Stimulated activated naive B cell treated with anti-CD40 and anti-IgM and Interleukin-4, amounts not matched to agents 10 μg/mL and 1 μg/mL and 100 μg/mL, for 72 hours (primary cell): ENCODE measurements around the gene TP53.

Experiments
- ATAC-seq, 2 donors: fragments of 150-1000 bp; cut with Tn5 transposase; replicated peaks; 2 replicates each; pipeline ENCODE4 v1.10.0; 2021; ENCODE audit warnings: moderate library complexity in 1 of 2
- DNase-seq: peaks from one replicate; pipeline ENCODE4 v3.0.0; 2021
- H3K27ac Mint-ChIP-seq: one replicate; pipeline ENCODE4 v1.8.0; 2022; ENCODE audit warnings: mild to moderate bottlenecking, mixed read lengths
- H3K27me3 Mint-ChIP-seq, 2 donors: one replicate each; pipeline ENCODE4 v1.8.0; 2022; ENCODE audit warnings: mixed read lengths in 2 of 2
- H3K36me3 Mint-ChIP-seq, 2 donors: one replicate each; pipeline ENCODE4 v1.8.0; 2022; ENCODE audit warnings: mixed read lengths in 2 of 2, mild to moderate bottlenecking in 1 of 2
- H3K4me1 Mint-ChIP-seq, 2 donors: one replicate each; pipeline ENCODE4 v1.8.0; 2022; ENCODE audit warnings: mixed read lengths in 2 of 2, mild to moderate bottlenecking in 1 of 2
- H3K4me3 Mint-ChIP-seq, 2 donors: one replicate each; pipeline ENCODE4 v1.8.0; 2022; ENCODE audit warnings: mild to moderate bottlenecking in 2 of 2, mixed read lengths in 2 of 2, moderate library complexity in 1 of 2
- H3K9me3 Mint-ChIP-seq, 2 donors: one replicate each; pipeline ENCODE4 v1.8.0; 2022; ENCODE audit warnings: mixed read lengths in 2 of 2, mild to moderate bottlenecking in 1 of 2

The TP53 gene

GRCh38 chr17:7712111-7712771 is 25.0 kb upstream of the TP53 start:
- H3K27ac Mint-ChIP-seq = no peak overlapping the region
- H3K4me3 Mint-ChIP-seq = no peak overlapping the region
- DNase-seq (no peak), ATAC-seq (no peak)
- no peaks in the 10 kb centered on the region for H3K9me3 Mint-ChIP-seq
- H3K4me1 Mint-ChIP-seq = peaks cover 11 to 20% of the 10 kb centered on the region in 2 donors
- no peaks in the 10 kb centered on the region for H3K36me3 Mint-ChIP-seq
- H3K27me3 Mint-ChIP-seq = peaks cover 77 to 91% of the 10 kb centered on the region in 2 donors

- ATAC-seq (peak; percentile 47 to 55), DNase-seq (no peak)
- no peak overlapping the region for H3K4me3 Mint-ChIP-seq
- peaks cover 76 to 91% of the 10 kb centered on the region in 2 donors for H3K27me3 Mint-ChIP-seq
- peaks cover 8 to 12% of the 10 kb centered on the region in 2 donors for H3K4me1 Mint-ChIP-seq
- H3K36me3 Mint-ChIP-seq = no peaks in the 10 kb centered on the region
- no peaks in the 10 kb centered on the region for H3K9me3 Mint-ChIP-seq
- H3K27ac Mint-ChIP-seq = no peak overlapping the region
Measured at GRCh38 chr17:7711051-7711755, 23.9 kb upstream of the TP53 start.

GRCh38 chr17:7710301-7710700 is 23.0 kb upstream of the TP53 start:
- ATAC-seq = no peak
- no peak overlapping the region for H3K27ac Mint-ChIP-seq
- no peaks in the 10 kb centered on the region for H3K9me3 Mint-ChIP-seq
- H3K36me3 Mint-ChIP-seq = no peaks in the 10 kb centered on the region
- H3K27me3 Mint-ChIP-seq = peaks cover 75 to 91% of the 10 kb centered on the region in 2 donors
- H3K4me1 Mint-ChIP-seq = peaks cover 13 to 20% of the 10 kb centered on the region in 2 donors
- no peak overlapping the region for H3K4me3 Mint-ChIP-seq
- no peak for DNase-seq

- Mint-ChIP-seq H3K4me1 (peaks cover 18 to 28% of the 10 kb centered on the region in 2 donors), H3K4me3 (no peak overlapping the region), H3K27ac (no peak overlapping the region), H3K27me3 (peaks cover 75 to 87% of the 10 kb centered on the region in 2 donors), H3K9me3 (no peaks in the 10 kb centered on the region), H3K36me3 (peaks cover under 1 to 7% of the 10 kb centered on the region in 2 donors)
- no peak for DNase-seq
- no peak for ATAC-seq
Measured at GRCh38 chr17:7709031-7709430, 21.7 kb upstream of the TP53 start.

GRCh38 chr17:7707858-7708750 is 20.8 kb upstream of the TP53 start:
- no peak overlapping the region for H3K27ac Mint-ChIP-seq
- ATAC-seq (no peak), DNase-seq (no peak)
- H3K4me1 Mint-ChIP-seq = peaks cover 24 to 37% of the 10 kb centered on the region in 2 donors
- no peak overlapping the region for H3K4me3 Mint-ChIP-seq
- peaks cover 10 to 16% of the 10 kb centered on the region in 2 donors for H3K36me3 Mint-ChIP-seq
- H3K27me3 Mint-ChIP-seq = peaks cover 78 to 87% of the 10 kb centered on the region in 2 donors
- H3K9me3 Mint-ChIP-seq = no peaks in the 10 kb centered on the region

- Mint-ChIP-seq H3K4me3 (no peak overlapping the region), H3K4me1 (peaks cover 24 to 37% of the 10 kb centered on the region in 2 donors), H3K9me3 (no peaks in the 10 kb centered on the region), H3K27ac (no peak overlapping the region), H3K36me3 (peaks cover 16 to 22% of the 10 kb centered on the region in 2 donors), H3K27me3 (peaks cover 76 to 86% of the 10 kb centered on the region in 2 donors)
- DNase-seq (no peak), ATAC-seq (no peak)
Measured at GRCh38 chr17:7707446-7707845, 20.2 kb upstream of the TP53 start.

GRCh38 chr17:7706631-7707354 is 19.5 kb upstream of the TP53 start:
- Mint-ChIP-seq H3K27ac (no peak overlapping the region), H3K27me3 (peaks cover 77 to 86% of the 10 kb centered on the region in 2 donors), H3K36me3 (peaks cover 22 to 29% of the 10 kb centered on the region in 2 donors), H3K4me3 (no peak overlapping the region), H3K9me3 (no peaks in the 10 kb centered on the region), H3K4me1 (peaks cover 24 to 37% of the 10 kb centered on the region in 2 donors)
- DNase-seq = no peak
- ATAC-seq = no peak

GRCh38 chr17:7705269-7706255 is 18.3 kb upstream of the TP53 start:
- ATAC-seq (peak; percentile 29 to 35), DNase-seq (no peak)
- Mint-ChIP-seq H3K27me3 (peaks cover 72 to 75% of the 10 kb centered on the region in 2 donors), H3K4me3 (peak overlapping the region in 1 of 2 donors; percentile 17), H3K9me3 (no peaks in the 10 kb centered on the region), H3K27ac (peak overlapping the region; percentile 25), H3K36me3 (peaks cover 32 to 41% of the 10 kb centered on the region in 2 donors), H3K4me1 (peaks cover 24 to 34% of the 10 kb centered on the region in 2 donors)

GRCh38 chr17:7704601-7705268 is 17.4 kb upstream of the TP53 start, which contains the start of gene EFNB3:
TSS of gene EFNB3 (plus strand) at chr17:7705202. CDS start at chr17:7705599, 397 bp downstream.
- H3K9me3 Mint-ChIP-seq = no peaks in the 10 kb centered on the region
- DNase-seq (no peak), ATAC-seq (peak; percentile 19 to 33)
- peaks cover 34 to 47% of the 10 kb centered on the region in 2 donors for H3K36me3 Mint-ChIP-seq
- H3K4me3 Mint-ChIP-seq = peak within 1 kb of the TSS; percentile 79 to 81
- H3K4me1 Mint-ChIP-seq = peaks cover 18 to 28% of the 10 kb centered on the region in 2 donors
- peak within 1 kb of the TSS; percentile 25 for H3K27ac Mint-ChIP-seq
- peaks cover 64 to 67% of the 10 kb centered on the region in 2 donors for H3K27me3 Mint-ChIP-seq

- H3K27me3 Mint-ChIP-seq = peaks cover 61 to 62% of the 10 kb centered on the region in 2 donors
- H3K4me1 Mint-ChIP-seq = peaks cover 18 to 28% of the 10 kb centered on the region in 2 donors
- no peaks in the 10 kb centered on the region for H3K9me3 Mint-ChIP-seq
- H3K36me3 Mint-ChIP-seq = peaks cover 34 to 47% of the 10 kb centered on the region in 2 donors
- ATAC-seq (peak in 1 of 2 donors; percentile 45), DNase-seq (no peak)
- H3K27ac Mint-ChIP-seq = peak overlapping the region; percentile 14
- H3K4me3 Mint-ChIP-seq = peak overlapping the region in 1 of 2 donors; percentile 81
Measured at GRCh38 chr17:7703584-7704479, 16.5 kb upstream of the TP53 start.

GRCh38 chr17:7702776-7703175 is 15.5 kb upstream of the TP53 start:
- no peak for DNase-seq
- no peaks in the 10 kb centered on the region for H3K9me3 Mint-ChIP-seq
- peaks cover 52 to 55% of the 10 kb centered on the region in 2 donors for H3K27me3 Mint-ChIP-seq
- no peak for ATAC-seq
- H3K4me3 Mint-ChIP-seq = no peak overlapping the region
- peaks cover 18 to 28% of the 10 kb centered on the region in 2 donors for H3K4me1 Mint-ChIP-seq
- no peak overlapping the region for H3K27ac Mint-ChIP-seq
- H3K36me3 Mint-ChIP-seq = peaks cover 38 to 52% of the 10 kb centered on the region in 2 donors
